ENCODE results near the gene NCAN.
"Not testable (repeated sequence)": the region's sequence is repeated elsewhere in the genome, so short reads cannot be mapped to it uniquely, and the experiment has no call there.

NCAN gene

DNA sequence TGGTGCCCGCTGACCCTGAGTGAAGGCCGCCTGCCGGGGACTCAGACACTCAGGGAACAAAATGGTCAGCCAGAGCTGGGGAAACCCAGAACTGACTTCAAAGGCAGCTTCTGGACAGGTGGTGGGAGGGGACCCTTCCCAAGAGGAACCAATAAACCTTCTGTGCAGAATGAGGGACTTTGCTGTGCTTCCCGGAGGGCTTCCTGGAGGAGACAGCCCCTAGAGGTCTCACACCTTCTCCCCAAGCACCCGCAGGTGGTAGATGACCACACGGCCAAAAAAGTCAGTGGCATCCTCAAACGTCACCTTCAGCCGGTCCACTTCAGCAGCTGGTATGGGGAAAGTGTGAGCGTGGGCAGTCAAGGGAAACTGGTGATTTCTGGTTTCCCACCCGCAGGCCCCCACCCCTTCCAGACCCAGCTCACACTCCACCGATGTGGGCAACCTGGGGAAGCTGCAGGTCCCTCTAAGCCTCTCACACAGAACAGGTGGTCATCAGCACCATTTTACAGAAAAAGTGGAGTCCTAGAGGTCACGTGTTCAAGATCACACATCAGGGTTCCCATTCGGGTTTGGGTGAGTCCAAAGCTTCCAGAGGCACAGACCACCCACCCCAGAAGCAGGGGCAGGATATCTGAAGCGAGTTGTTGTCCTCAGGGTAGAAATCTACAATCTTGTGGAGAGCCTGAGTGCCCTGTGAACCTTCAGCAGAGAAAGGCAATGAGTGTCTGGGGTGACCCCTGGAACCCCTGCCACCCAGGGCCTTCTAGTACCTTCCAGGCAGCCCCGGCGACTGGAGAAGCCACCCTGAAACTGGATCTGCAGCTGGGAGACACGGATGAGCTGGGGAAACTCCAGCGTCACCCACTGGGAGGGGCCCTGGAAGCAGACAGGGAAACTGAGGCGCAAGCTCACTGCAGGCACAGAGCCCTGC is 9.8 kb upstream of the NCAN start:
- DNase-seq, result no peak

DNA sequence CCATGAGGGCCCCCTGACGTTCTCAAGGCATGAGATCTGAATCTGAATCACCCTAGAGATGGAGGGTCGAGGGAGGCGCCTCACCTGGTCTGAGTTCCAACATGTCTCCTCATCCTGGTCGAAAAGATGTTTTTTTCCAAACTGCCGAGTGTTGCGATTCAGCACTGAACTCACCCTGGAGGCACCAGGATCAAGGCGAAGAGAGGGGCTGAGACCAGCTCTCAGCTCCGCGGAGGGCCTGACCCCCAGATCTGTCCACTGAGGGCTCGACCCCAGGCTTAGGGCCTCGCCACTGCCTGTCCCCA is 9.1 kb upstream of the NCAN start:
- no peak for DNase-seq

DNA sequence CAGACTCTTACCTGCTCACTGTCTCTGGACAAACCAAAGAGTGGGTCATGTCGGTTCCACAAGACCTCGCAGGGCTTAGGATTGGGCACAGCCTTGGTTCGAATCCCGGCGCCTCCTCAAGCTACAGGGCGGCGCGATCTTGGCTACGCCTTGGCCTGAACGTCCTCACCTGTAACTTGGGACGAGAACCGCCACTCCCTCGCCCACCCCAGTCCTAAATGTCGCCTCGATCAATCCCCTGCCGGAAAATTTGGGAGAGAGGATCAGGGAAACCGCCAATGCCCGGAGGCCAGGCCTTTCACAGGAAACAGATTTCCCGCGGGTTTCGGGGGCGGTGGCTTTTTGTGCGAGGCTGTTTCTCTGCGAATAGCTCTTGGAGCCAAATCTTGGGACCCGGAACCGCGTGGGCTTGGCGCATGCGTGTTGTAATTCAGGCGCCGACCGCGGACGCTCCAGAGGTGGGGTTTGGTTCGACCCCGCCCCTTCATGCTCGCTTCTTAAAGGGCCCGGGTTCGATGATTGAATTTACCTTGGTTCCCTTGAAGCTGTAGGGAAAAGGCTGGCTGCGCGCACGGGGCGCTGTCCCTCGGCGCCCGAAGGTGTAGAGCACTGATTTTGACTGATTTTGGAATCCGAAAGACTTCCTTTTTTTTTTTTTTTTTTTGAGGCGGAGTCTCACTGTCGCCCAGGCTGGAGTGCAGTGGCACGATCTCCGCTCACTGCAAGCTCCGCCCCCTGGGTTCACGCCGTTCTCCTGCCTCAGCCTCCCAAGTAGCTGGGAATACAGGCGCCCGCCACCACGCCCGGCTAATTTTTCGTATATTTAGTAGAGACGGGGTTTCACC is 8.5 kb upstream of the NCAN start, which contains the start of gene NR2C2AP:
TSS of gene NR2C2AP (minus strand) at position 403 of the 845 bp plus-strand sequence. CDS start at position 49, 354 bp downstream.
- DNase-seq, result peak; percentile 64

DNA sequence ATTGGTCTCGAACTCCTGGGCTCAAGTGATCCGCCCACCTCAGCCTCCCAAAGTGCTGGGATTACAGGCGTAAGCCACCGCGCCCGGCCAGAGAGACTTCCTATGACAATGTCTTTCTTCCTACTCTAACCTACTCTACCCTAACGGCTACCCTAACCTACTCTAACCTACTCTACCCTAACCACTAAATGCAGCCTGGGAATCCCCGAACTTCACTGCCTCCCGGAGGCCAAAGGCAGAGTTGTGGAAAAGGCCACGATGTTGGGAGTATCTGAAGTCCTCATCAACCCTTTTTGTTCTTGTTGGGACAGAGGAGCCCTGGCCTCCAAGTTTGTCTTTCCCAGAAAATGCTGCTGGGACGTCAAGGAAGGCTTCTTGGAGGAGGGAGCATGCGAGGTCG is 7.6 kb upstream of the NCAN start:
- DNase-seq, result no peak

DNA sequence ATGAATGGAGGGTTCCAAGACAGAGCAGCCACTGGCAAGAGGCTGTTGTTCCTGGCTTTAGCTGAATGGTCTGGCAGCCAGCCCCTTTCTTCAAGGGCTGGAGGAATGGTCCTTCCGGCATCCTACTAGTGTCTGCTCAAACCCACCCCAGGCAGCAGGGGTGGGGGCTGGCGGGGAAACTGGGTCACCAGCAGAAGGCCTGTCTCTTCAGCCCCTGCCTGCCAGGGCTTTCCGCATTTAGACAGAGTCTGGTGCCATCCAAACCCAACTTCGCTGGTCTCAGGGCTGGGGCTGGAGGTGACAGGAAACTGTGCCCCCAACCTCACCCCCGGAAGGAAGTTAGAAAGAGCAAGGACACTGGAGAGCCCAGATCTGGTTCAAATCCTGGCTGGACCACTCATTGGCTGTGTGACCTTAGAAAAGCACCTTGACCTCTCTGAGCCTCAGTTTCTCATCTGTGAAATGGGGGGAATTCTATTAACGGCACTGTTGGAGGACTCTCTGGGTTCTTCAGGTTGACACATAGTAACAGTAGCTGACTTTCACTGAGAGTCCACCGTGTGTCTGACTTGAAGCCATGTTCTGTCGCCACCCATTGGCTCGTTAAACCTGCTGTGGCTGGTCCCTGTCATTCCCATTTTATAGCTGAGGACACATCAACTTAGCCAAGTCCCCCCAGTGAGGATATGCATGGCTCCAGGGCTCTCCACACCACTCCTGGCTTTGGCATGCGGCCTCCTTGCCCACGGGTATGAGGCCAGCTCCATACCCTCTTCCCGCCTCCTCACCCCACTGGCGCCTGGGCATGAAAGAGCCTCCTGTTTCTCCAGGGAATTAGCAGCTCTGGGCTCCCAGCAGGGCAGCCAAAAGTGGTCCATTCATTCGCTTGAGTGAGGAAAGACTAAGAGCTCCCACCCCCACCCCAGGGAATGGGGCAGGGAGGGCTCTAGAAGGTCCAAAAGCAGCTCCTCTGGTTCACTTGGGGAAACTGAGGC is 6.0 kb upstream of the NCAN start:
- DNase-seq, result no peak

DNA sequence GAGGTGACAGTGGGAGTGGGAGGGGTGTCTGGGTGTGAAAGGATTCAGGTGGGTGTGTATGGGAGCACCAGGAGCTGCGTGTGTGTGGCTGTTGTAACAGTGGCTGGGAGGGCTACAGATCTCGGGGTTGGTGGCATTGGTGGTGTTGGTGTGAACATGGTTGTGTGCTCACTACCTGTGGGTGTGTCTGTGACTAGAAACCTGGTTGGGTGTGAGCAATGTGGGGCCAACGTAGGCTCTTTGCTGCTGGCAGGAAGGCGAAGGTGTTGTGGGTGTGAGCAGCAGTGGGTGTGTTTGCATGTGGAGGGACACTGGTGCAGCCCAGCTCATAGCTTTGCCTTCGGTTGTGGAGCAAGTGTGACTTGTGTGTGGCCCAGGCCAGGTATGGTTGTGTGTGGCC is 4.8 kb upstream of the NCAN start:
- no peak for DNase-seq

DNA sequence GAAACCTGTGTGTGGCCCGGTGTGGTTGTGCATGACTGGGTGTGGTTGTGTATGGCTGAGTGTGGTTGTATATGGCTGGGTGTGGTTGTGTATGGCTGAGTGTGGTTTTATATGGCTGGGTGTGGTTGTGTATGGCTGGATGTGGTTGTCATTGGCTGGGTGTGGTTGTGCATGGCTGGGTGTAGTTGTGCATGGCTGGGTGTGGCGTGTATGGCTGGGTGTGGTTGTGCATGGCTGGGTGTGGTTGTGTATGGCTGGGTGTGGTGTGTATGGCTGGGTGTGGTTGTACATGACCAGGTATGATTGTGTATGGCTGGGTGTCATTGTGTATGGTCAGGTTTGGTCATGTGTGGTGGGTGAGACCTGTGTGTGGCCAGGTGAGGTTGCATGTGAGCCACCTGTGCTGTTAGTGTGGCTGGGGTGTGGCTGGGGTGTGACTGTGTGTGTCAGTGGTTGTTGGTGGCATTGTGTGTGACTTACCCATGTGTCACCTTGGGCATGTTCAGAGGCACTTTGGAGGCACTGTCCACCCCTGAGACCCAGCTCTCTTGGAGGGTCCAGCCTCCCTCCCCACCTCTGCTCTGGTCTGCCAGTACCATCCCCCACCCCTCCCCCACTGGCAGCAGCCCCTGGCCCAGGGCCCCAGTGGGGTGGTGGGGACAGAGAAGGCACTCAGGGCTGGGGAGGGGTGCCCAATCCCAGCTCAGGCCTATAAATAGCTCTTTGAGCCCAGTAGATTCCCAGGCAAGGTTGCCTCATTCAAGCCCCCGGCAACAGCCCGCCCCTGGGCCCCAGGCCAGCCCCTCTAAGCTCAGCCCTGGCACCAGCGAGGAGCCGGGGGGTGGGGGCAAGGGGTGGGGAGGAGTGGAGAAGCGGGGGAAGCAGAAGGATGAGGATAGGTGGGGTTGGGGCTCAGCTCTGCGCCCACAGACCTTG is 3.9 kb upstream of the NCAN start:
- no peak for DNase-seq

DNA sequence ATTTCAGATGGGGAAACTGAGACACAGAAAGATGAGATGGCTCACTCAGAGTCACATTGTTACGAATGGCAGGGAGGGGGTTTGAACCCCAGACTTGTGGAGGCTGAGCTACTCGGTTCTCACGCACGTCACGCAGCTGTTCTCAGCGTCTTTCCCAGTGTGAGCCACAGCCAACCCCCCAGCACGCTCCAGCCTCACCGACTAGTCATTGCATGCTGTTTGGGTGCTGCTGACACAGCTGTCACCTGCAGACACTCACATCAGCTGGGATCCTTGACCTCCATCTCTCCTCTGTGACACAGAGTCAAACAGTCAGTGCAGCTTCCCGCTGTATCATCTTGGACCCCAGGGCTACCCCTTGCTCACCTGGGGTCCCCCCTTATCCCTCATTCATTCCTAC is 2.4 kb upstream of the NCAN start:
- DNase-seq, result no peak

DNA sequence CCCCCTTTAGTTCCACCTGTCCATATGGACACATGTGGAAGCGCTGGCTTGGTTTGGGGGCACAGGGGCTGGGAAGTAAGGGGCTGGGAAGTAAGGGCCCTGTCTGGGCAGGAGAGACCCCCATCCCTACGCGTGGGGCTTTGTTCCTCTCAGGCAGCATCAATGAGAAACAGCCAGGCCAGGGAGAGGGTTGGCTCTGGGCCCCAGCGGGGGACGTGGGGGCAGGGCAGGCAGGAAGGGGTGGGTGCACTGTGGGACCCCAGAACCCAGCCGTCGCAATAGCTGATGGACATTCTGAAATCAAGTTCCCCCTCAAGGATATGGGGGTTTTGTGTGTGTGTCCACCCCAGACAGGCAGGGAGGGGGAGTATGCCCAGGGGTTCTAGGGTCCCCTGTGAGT is 1.2 kb downstream of the NCAN start:
- no peak for DNase-seq

DNA sequence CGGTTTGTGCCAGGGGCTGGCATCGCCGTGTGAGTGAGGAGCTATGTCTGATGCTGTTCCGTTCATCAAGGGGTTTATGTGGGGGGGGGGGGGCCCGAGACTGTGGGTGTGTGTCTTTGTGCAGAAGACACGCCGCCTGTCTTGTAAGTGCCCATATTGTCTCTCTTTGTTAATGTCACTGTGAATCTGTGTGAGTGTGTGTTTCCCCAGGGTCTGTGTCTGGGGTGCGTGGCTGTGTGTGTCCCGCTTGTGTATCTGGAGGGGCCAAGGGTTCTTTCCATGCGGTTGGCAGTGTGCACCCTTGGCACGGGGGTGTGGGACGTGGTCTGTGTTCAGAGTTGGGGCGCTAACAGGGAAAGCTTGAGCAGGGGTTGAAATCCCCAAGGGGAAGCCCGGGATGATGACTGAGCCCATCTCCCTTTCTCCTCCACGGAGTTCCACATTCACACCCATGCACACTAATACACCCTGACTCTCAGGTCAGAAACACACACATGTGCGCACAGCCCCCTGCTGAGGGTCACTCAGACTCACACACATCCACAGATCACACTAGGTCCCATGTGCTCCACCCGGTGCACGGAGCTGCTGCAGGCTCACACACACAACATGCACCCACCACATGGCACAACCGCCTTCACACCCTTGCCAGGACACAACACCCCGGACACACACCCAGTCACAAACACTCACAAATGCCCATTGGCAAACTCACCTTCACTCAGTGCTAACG is 1.8 kb downstream of the NCAN start:
- DNase-seq, result no peak

DNA sequence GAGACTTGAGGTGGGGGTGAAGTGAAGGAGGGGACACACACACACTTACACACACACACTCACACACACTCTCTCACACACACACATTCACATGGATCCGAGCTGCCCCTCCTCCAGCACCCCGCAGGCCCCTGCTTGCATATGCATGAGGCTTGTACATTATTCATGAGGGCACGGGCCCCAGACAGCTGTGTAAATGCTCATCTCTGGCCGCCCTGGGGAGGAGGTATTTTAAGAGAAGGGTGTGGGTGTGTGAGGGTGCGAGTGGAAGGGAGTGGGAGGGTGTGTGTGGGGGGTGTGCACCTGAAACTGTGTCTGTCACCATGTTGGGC is 2.4 kb downstream of the NCAN start:
- no peak for DNase-seq

DNA sequence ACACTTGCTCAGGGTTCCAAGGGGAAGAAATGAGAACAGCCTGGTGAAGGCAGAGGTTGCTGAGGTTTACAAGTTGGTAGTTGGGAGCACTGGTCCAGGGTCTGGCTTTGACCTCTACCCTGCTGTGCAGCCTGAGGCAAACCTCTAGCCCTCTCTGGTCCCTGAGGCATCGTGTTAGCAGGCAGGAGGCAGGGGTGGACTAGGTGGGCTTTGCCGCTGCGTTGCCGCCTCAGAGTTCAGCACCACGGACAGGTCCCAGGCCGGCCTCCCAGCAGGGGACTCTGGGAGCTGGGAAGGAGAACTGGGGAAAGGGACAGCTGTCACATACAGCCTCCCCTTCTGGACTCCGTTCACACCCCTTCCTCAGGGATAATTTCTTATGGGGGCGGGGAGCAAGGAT is 3.1 kb downstream of the NCAN start:
- no peak for DNase-seq

DNA sequence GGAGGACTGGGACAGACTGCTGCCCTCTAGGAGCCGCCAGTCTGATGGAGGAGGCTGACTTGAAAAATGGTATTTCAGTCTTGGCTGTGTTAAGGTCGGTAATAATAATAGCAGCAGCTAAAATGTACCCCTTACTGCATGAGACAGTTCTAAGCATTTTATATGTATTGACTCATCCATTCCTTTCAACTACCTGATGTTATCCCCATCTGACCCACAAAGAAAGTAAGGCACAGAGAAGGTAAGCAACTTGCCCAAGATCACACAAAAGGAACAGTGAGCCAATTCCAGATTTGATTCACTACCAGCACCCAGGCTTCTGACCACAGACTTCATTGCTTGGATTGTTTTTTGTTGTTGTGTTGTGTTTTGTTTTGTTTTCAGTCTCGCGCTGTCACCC is 4.0 kb downstream of the NCAN start:
- DNase-seq, result no peak

DNA sequence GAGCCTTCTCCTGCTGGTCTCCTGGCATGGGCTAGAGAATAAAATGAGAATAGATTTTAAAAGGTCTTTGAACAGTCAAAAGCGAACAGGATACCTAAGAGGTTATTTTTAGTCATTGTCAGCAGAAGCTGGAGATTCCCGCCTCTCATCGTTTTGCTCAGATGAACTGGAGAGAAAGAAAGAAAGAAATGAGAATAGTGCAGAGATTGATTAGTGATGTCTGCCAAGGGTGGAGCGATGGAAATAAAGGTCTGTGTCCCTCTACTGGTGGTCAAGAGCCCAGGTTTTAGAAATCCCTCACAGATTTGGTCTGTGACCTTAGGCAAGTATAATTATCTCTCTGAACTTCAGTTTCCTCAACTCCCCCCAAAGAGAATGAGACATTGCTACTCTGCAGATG is 5.3 kb downstream of the NCAN start:
- no peak for DNase-seq

DNA sequence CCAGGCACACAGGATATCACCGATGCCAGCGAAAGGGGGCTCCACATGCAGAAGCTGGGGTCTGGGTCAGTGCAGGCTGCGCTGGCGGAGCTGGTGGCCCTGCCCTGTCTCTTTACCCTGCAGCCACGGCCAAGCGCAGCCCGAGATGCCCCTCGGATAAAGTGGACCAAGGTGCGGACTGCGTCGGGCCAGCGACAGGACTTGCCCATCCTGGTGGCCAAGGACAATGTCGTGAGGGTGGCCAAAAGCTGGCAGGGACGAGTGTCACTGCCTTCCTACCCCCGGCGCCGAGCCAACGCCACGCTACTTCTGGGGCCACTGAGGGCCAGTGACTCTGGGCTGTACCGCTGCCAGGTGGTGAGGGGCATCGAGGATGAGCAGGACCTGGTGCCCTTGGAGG is 7.2 kb downstream of the NCAN start:
- no peak for DNase-seq

DNA sequence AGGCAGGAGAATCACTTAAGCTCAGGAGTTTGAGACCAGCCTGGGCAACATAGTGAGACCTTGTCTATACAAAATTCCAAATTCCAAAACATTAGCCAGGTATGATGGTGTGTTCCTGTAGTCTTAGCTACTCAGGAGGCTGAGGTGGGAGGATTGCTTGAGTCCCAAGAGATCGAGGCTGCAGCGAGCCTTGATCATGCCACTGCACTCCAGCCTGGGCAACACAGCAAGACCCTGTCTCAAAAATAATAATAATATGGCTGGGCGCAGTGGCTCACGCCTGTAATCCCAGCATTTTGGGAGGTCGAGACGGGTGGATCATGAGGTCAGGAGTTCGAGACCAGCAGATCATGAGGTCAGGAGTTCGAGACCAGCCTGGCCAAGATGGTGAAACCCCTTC is 9.2 kb downstream of the NCAN start:
- DNase-seq, result not testable (repeated sequence)

DNA sequence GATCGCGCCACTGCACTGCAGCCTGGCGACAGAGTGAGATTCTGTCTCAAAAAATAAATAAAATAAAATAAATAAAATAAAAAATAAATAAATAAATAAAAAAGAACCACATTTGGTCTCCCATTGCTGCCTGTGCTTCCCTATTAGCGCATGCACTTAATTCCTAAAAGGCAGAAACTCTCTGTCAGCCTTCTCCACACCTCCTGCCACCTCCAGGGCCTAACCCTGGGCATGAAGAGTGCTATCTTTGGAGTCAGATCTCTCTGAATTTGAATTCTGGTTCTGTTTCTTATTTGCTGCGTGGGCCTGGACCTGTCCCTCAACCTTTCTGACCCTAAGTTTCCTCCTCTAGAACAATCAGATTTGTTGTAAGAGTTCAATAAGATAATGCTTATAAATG is 11.3 kb downstream of the NCAN start:
- DNase-seq, result no peak

DNA sequence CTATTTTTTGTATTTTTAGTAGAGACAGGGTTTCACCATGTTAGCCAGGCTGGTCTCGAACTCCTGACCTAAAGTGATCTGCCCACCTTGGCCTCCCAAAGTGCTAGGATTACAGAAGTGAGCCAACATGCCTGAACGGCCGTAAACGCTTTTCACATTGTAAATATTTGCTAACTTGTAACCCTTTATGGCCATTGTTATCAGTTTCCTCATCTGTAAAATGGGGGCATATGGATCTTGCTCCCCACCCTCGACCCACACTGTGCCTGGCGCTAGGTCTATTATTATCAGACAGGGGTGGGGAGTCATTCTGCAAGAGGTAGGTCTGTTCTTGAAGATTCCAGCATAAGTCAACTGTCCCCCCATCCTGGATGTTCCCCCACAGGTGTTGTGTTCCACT is 11.9 kb downstream of the NCAN start:
- no peak for DNase-seq

DNA sequence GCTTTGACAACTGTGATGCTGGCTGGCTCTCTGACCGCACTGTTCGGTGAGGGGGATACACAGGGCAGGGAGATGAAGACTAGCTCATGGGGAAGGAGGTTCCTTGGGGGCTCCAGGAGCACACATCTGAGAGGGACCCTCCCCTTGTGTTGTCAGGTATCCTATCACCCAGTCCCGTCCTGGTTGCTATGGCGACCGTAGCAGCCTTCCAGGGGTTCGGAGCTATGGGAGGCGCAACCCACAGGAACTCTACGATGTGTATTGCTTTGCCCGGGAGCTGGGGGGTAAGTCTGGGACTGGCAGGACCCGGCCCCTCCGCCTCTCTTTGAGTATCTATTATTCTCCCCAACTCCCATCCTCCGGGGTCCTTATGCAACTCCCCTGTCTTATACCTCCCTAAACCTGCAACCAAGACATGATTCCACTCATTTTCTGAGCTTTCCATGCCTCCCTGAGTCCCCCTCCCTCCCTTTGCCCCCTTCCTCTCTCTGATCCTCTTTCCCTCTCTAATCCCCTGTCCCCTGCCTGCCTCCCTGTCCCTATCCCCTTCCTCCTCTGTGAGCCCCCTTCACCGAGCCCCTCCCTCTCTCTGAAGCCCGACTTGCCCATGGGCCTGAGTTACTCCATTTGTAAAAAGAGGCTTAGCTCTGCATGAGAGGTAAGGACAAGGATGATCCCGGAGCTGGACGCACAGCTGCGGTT is 12.5 kb downstream of the NCAN start:
- no peak for DNase-seq

DNA sequence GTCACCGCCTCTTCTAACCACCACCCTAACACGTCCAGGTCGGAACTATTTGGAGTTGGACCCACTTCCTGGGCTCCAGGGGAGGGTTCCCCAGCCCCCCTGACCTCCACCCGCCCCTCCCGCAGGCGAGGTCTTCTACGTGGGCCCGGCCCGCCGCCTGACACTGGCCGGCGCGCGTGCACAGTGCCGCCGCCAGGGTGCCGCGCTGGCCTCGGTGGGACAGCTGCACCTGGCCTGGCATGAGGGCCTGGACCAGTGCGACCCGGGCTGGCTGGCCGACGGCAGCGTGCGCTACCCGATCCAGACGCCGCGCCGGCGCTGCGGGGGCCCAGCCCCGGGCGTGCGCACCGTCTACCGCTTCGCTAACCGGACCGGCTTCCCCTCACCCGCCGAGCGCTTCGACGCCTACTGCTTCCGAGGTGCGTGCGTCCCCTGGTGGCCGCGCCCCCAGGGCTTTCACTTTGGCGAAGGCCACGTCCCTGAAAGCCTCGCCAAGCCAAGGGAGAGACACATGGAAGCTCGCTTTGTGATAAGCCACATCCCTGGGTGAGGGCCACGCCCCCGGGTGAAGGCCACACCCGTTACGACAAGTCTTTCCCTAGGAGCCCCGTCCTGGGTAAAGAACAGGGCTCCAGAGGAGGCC is 13.2 kb downstream of the NCAN start:
- DNase-seq, result peak; percentile 14

Data from GOT3 (cell line).